NCI-H2227 (cell line): ENCODE data around the gene RPP40.
"Not testable (repeated sequence)": the region's sequence is repeated elsewhere in the genome, so short reads cannot be mapped to it uniquely, and the experiment has no call there.

Experiments used
- DNase-seq: peaks from one replicate; lab custom pipeline; 2025; ENCODE audit not compliant: unreplicated experiment; lab: John Stamatoyannopoulos, UW

RPP40 gene

DNA sequence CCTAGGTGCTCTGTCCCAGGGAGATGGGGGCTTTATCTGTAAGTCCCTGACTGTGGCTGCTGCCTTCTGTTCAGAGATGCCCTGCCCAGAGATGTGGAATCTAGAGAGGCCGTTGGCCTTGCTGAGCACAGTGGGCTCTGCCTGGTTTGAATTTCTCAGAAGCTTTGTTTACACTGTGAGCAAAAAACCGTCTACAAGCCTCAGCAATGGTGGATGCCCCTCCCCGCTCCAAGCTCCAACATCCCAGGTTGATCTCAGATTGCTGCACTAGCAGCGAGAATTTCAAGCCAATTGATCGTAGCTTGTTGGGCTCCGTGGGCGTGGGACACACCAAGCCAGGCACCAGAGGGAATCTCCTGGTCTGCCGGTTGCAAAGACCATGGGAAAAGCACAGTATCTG lies 16.3 kb upstream of the RPP40 start:
- DNase-seq = no peak

- DNase-seq = no peak
Observed at GRCh38 chr6:5014072-5014561, 10.3 kb upstream of the RPP40 start.

GRCh38 chr6:5012519-5012918 lies 8.7 kb upstream of the RPP40 start:
- no peak for DNase-seq

DNA sequence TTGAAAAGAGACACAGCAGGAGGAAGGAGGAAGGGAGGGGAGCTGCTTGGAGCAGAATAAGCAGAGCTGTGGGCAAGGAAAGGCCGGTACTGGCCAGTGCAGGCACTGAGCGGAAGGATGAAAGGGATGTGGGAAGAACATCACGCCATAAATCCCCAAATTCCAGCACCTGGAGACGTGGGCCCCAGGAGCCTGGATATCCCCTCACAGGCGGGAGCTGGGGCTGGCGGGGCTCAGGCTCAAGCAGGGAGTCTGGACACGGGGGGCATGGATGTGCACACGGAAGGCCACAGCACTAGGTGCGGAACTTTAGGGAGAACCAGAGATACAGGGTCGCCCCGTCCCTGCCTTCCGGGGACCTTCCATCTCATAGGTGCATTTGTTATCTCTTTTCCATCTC lies 7.5 kb upstream of the RPP40 start:
- DNase-seq = no peak

DNA sequence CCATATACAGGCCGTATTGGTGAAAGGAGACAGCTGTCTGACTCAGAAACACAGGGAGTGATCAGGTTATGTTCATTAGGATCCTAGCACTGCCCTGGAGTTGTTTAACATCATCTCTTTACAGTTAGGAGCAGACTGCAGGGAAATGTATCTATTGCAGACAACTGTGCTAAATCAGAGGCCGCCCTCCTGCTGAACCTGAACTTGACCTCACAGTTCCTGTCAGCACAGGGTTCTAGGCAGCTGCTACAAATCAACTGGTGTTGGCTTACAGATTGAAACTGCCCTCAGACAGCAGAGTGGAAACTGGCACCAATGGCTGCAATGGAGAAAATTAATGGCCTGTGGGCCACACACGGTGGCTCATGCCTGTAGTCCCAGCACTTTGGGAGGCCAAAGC lies 3.7 kb upstream of the RPP40 start:
- DNase-seq = no peak

GRCh38 chr6:5006222-5006621 lies 2.4 kb upstream of the RPP40 start:
- no peak for DNase-seq

DNA sequence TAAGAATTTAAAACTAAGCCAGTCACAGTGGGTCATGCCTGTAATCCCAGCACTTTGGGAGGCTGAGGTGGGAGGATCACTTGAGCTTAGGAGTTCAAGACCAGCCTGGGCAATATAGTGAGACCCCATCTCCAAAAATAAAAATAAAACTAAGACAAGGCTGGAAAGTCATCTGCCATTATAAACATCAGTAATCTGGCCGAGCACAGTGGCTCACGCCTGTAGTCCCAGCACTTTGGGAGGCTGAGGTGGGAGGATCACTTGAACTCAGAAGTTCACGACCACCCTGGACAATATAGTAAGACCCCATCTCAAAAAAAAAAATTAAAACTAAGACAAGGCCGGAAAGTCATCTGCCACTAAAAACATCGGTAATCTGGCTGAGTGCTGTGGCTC lies 1.2 kb upstream of the RPP40 start:
- DNase-seq = not testable (repeated sequence)

DNA sequence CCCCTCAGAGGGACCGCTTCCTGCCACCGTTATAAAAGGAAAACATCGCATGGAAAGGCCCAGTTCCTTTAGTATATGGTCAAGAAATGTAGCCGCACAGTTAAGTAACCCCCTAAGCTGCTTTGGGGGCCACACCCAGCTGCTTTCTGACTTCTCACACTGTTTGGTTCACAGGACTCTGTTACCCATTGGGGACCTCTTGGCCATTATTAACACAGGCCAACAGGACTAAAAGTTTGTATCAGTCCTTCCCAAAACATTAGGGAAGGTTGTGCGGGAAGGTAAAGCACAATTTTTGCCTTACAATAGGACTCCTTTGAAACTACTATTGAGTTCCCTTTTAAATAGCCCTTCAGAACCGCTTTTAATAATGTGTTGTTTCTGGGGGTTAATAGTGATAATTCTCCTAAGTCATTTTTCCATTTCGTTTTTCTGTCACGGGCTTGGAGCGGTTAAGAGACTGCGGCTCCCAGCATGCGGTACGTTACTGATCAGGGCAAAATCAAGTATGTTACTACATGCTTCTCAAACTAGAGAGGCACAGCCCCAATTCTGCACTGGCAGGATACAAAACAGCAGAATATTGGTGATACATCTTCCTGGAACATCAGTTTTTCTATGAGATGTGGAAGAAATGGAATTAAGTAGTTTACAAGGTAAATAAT lies 668 bp upstream of the RPP40 start:
- peak; percentile 69 for DNase-seq

GRCh38 chr6:4999586-4999985 lies 4.3 kb downstream of the RPP40 start:
- DNase-seq = no peak

GRCh38 chr6:4997862-4998261 lies 6.0 kb downstream of the RPP40 start:
- DNase-seq = no peak

GRCh38 chr6:4994741-4995140 lies 9.1 kb downstream of the RPP40 start:
- DNase-seq = no peak

DNA sequence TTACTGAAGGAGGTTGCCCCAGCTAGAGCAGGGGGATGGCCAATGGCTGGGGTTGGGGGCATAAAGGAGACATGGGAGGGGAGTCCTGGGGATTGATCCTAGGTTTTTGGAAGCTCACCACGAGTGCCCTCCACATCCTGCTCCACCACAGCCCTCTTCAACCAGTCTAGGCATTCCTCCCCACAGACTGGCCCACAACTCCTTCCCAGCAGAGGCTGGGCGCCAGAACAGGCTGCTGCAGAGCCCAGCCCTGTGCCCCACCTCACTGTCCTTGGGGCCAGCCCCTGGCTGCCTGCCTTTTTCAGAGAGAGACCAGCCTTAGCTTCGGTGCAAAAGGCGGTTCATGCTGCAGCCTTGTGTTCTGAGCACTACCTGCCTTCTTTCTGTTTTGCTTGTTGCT lies 16.4 kb downstream of the RPP40 start:
- DNase-seq = no peak

DNA sequence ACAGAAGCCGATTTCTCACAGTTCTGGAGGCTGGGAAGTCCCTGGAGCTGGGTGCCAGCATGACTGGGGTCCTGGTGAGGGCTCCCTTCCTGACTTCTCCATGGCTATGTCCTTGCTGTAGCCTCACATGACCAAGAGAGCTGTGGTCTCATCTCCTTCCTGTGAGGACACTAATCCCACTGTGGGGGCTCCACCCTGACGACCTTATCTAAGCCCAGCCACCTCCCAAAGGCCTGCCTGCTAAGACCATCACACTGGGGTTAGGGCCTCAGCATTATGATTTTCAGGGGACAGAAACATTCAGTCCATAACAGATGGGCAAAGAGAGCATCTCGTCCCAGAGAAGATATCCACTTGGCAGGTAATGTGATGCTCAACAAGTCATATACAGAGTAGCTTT lies 16.8 kb downstream of the RPP40 start:
- no peak for DNase-seq

- DNase-seq = no peak
Observed at GRCh38 chr6:4983322-4983721, 20.5 kb downstream of the RPP40 start.

DNA sequence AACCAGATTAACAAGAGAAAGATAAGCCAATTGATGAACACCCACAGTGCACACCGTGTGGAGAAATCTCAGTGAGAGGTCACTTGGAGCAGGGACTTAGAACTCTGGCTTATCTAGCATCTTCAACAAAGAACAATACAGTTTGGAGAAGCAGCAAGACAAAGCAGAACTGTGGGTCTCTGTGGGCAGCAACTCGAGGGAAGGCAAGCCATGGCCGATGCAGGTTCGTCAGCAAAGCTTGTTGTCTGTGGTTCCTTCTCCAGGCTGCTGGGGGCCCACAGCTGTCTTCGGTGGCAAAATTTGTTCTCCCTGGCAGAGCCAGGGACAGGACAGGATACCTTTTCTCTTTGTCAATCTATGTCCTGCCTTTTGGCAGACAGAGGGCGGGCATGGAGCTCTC lies 22.1 kb downstream of the RPP40 start:
- DNase-seq = no peak

DNA sequence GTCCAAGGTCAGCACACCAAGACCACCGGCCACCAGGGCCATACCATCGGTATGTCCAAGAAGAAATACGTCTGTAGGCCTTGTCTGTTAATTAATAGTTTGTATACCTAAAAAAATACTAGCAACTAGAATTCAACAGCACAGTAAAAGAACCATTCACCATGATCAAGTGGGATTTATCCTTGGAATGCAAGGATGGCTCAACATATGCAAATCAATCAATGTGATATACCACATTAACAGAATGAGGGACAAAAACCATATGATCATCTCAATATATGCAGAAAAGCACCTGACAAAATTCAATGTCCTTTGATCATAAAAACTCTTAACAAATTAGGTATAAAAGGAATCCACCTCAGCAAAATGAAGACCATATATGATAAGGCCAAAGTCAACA lies 24.4 kb downstream of the RPP40 start:
- DNase-seq = peak; percentile 8

DNA sequence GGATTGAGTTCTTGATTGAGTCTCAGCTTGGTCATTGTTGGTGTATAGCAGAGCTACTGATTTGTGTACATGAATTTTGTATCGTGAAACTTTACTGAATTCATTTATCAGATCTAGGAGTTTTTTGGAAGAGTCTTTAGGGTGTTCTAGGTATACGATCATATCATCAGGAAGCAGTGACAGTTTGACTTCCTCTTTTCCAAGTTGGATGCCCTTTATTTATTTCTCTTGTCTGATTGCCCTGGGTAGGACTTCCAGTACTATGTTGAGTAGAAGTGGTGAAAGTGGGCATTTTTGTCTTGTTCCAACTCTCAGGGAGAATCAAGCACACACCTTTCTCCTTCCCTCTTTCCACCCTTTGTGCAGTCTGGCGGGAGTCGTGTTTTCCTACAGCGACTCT lies 26.4 kb downstream of the RPP40 start:
- DNase-seq = no peak

GRCh38 chr6:4975506-4975905 lies 28.3 kb downstream of the RPP40 start:
- DNase-seq = no peak

- no peak for DNase-seq
Observed at GRCh38 chr6:4974962-4975361, 28.9 kb downstream of the RPP40 start.

DNA sequence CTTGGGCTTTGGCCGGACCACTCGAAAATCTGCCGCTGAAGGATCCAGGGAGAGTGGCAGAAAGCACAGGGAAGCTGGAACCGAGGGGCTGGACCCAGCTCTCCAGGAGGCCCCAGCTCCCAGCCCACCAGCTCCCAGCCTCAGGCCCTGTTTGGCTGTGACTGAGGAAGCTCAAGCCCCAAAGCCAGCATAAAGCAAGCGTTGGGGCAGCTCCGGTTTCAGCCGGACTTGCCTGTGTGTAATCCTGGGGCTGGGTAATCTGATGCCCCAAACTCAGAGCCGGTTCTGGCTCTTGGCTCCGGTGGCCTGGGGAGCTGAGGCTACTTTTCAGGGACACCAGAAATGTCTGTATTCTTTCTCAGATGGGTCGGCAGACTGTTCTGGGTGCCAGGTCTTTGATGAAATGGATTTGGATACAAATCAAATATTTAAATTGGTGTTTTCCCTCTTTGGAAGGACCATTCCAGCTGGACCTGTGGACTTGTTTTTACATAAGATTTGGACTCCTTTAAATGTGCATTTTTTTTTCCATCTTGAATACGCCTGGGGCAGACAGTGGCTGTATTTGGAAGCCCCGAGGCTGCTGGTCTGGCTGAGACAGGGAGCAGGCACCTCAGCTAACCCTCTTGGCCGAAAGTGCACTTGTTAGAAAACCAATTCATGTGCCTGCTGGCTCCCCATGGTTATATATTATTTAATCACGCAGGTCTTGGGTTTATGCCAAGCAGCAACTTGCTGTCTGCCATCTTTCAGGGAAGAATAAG lies 29.7 kb downstream of the RPP40 start:
- peak; percentile 60 for DNase-seq

DNA sequence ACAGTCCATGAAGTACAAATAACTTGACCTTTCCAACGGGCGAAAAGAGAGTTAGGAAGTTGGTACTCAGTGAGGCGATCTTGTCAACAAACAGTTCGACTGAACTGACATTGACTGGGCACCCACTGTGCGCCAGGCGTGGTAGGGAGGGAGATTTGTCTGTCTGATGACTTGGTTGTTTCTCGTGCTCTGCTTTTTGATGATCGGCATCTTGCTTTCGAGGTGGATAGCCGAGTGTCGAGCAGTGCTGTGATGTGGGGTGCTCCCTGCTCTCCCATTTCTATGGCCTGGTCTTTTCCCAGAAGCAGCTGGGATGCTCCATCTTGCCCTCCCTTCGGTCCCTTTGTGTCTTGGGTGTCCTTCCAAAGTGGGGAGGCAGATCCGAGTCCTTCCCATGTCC lies 30.4 kb downstream of the RPP40 start:
- DNase-seq = no peak

DNA sequence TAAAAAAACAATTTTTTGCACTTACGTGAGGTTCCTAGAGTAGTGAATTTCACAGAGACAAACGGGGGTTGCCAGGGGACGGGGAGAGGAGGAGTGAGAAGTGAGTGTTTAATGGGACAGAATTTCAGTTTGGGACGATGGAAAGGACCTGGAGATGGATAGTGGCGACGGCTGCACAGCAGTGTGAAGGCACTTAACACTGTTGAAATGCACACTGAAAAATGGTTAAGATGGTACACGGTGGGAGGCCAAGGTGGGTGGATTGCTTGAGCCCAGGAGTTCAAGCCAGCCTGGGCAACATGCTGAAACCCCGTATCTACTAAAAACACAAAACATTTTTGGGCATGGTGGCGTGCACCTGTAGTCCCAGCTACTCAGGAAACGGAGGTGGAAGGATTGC lies 31.4 kb downstream of the RPP40 start:
- DNase-seq = no peak

DNA sequence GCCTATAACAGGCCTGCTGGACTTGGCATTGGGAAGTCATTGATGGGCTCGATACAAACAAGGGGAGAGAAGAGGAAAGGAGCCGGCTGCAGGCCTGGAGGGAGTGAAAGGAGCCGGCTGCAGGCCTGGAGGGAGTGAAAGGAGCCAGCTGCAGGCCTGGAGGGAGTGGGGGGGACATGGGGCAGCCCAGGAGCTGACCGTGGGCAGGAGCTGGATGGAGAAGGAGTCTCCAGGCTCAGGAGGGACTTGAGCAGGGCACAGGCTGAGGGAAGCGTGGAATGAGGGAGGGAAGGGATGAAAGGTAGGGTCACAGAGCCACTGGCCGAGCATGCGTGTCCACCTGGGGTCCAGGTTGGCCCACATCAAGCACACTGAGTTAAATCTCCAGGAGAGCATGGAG lies 32.0 kb downstream of the RPP40 start:
- no peak for DNase-seq
